ENCODE results near the gene MRPL44.
"Not testable (repeated sequence)": the region's sequence is repeated elsewhere in the genome, so short reads cannot be mapped to it uniquely, and the experiment has no call there.

The MRPL44 gene

GRCh38 chr2:223936862-223937326 lies 20.4 kb upstream of the MRPL44 start:
- DNase-seq (ENCODE audit: low spot score) = no peak

DNA sequence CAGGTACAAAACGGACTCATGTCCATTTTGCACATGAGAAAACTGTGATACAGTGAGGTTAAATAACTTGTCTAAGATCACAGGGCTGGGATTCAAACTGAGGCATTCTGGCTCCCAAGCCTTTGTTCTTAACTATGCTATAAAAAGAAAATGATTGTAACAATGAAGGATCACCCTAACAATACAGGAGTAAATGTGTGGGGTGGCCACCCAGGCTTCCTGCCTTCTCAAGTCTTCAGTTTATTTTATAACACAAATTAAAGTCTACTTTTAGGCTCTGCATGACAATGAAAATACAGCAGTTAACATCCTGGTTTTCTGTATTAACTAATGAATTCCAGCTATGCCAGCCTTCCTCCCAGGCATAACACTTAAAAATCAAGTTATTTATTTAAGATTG lies 19.7 kb upstream of the MRPL44 start:
- no peak for DNase-seq (ENCODE audit: low spot score)

DNA sequence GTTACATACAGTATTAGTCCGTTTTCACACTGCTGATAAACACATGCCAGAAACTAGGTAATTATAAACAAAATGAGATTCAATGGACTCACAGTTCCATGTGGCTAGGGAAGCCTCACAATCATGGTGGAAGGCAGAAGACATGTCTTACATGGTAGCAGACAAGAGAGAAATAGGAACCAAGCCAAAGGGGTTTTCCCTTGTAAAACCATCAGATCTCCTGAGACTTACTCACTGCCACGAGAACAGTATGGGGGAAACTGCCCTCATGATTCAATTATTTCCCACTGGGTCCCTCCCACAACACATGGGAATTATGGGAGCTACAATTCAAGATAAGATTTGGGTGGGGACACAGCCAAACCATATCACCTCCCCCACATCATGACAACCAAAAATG lies 17.8 kb upstream of the MRPL44 start:
- not testable (repeated sequence) for DNase-seq (ENCODE audit: low spot score)

DNA sequence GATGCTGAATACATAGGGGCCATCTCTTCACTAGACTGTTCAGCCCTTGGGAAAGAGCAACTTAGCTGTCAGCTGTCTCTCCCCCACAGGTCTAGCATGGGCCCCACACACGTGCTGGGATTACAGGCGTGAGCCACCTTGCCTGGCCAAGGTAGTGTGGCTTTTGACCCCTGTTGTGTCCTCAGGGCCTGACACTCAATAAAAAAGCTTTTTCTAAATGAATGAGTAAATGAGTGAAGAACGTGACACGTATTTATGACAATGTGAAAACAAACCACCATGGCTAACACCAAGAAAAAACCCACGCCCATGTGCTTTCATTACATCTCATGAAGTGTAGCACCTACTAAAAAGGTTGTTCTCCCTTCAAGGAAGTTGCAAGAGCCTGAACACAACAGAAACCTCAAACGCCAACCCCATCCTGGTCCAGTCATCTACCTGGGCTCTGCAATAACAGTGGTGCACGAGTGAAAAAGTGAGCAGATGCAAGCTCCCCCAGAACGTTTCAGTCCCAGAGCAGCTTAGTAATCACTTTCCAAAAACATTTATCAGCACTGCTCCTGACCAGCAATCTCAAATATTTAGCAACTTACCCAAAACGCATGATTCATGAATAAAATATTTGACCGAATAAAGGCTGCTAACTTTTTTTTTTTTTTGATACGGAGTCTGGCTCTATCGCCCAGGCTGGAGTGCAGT lies 15.5 kb upstream of the MRPL44 start:
- DNase-seq (ENCODE audit: low spot score) = no peak

- no peak for DNase-seq (ENCODE audit: low spot score)
Measured at GRCh38 chr2:223943135-223943534, 14.1 kb upstream of the MRPL44 start.

DNA sequence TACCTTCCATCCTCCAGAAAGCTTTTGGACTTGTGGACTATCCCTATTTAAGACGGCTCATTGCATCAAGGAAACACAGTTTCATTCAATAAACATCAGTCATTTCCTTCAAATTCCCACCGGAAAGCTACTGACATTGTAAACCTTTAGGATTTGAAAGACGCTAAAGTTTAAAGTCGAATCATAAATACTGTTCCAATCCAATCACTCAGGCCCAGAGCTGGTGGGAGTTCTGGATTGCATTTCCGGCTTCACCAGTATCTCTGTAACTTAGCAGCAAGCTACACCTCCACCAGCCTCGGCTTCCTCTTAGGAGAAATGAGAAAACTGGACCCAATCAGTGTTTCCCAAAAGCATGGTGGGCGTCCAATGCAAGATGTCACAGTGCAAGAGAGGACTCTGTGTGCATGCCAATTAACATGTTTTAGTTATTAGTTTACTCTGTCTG lies 13.7 kb upstream of the MRPL44 start:
- DNase-seq (ENCODE audit: low spot score) = no peak

DNA sequence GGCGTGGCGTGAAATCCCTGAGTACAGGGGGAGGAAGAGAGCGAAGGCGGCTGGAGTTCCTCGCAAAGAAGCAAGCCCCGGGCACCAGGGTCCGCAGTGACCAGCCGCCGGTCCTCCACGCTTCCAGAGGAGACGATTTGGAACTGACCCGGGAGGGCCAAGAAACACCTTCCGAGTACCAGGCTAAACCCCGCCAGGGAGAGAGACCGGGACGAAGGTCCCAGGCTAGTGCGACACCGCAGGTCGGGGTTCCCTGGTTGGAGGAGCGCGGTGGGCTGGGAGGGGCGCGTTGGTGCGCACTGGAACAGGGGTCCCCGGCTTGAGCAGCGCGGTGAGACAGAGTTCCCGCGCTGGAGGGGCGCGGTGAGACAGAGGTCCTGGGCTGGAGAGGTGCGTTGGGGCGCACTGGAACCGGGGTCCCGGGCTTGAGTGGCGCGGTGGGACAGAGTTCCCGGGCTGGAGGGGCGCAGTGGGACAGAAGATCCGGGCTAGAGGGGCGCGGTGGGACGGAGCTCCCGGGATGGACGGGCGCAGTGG lies 13.0 kb upstream of the MRPL44 start:
- DNase-seq (ENCODE audit: low spot score) = peak; percentile 50

DNA sequence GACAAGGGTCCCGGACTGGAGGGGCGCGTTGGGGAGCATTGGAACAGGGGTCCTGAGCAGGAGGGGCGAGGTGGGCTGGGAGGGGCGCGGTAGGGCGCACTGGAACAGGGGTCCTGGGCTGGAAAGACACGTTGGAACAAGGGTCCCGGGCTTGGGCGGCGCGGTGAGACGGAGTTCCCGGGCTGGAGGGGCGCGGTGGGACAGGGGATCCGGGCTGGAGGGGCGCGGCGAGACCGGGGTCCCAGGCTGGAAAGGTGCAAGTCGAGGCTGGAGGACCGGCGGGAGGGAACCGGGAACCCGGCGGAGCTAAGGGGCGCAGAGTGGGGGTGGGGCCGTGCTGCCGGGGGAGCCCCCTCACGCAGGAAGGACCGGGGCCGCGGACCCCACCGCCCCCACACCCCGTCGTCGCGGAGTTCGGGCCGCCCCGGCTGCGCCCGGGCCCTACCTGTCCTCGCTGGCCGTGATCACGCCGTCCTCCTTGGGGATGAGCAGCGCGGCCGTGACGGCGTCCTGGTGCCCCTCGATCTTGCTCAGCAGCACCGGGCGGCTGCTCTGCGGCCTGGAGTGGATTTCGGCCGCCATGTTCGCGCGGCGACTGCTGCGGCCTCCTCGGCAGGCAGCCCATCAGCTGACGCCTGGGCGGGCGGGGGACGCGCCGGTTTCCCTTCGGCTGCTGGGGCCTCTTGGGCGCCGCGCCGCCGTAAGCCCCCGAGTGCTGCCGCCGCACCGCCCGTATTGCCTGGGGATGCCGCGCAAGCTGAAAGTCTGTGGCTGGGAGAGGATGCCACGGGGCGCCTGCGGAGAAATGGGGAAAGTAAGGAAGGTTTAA lies 12.3 kb upstream of the MRPL44 start, which contains the start of gene WDFY1:
TSS of gene WDFY1 (minus strand) at position 633 of the 829 bp plus-strand sequence. CDS start at position 582, 51 bp downstream.
- DNase-seq (ENCODE audit: low spot score) = peak; percentile 80

- no peak for DNase-seq (ENCODE audit: low spot score)
Measured at GRCh38 chr2:223945755-223946154, 11.5 kb upstream of the MRPL44 start.

DNA sequence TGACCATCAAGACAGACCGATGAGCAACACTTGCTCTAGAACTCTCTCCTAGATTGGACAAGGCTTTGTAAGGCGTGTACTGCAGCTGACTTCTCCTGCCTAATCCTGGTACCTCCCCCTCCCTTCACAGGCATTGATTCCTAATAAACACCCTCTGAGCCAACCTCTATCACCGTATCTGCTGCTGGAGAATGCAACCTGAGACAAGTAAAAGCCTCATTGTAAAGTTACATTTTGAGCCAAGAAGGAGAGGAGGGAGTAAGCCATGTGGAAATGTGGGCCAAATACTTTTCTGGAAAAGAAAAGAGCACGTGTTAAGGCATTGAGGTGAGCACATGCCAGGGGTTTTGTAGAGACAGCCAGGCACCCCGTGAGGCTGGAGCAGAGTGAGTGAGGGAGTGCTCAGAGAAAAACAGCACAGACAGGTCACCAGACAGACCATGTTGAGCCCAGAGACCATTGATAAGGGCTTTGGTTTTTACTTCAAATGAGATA lies 9.5 kb upstream of the MRPL44 start:
- no peak for DNase-seq (ENCODE audit: low spot score)

GRCh38 chr2:223949241-223949840 lies 7.9 kb upstream of the MRPL44 start:
- peak; percentile 29 for DNase-seq (ENCODE audit: low spot score)

GRCh38 chr2:223950448-223951347 lies 6.6 kb upstream of the MRPL44 start:
- peak; percentile 31 for DNase-seq (ENCODE audit: low spot score)

DNA sequence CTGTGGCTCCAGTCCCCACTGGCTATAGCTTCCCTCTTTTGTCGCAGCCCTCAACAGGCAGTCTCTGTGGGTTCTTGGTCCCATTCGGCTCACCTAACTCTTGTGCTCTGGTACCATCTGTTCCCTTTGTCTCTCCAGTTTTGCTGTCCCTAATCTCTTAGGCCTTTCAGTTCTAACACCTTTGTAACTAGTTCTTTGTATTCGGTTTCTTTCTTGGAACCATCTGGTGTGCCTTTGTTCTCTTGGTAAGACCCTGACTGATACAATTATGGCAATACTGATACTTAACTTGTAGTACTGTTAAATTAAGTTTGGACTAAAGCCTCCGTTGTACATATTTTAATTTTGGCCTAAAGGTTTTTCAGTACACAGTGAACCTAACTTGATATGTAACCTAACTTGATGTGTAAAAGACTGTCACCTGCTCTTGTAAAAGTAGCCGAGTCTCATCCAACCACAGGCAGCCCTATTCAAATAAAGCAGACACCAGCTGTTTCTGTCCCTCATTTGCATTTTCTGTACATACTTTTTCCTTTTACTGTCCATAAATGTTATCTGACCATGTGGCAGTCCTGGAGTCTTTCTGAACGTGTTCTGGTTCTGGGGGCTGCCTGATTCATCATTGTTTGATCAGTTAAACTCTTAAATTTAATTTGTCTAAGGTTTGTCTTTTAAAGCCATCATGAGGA lies 4.8 kb upstream of the MRPL44 start:
- peak; percentile 79 for DNase-seq (ENCODE audit: low spot score)

DNA sequence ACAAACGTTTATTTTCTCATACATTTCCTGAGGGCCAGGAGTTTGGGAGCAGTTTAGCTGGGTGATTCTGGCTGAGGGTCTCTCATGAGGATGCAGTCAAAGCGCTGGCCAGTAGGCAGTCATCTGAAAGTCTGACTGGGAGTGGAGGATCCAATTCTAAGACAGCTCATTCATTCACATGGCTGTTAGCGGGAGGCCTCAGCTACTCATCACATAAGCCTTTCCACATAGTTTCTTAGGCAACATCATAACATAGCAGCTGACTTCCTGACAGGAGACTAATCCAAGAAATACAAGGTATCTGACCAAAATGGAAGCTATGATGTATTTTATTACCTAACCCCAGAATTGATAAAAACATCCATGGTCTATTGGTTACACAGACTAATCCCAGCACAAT lies 2.9 kb upstream of the MRPL44 start:
- DNase-seq (ENCODE audit: low spot score) = no peak

DNA sequence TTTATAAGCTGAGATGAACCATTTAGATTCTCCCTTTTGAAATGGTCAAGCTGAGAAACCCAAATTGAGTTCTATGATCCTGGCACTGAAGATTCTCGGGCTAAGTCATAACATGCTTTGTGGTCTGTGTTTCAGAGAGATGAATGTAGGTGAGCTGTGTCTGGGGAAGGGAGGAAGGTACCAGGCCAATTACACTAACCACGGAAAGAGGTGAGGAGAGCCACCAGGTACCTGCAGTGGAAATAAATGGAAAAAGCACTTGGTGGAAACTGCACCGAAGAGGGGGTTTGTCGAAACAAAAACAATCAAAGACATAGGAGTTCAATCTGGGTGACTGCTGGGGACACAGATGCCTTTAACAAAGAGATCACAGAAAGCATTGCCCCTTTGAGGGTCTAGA lies 963 bp upstream of the MRPL44 start:
- DNase-seq (ENCODE audit: low spot score) = no peak

DNA sequence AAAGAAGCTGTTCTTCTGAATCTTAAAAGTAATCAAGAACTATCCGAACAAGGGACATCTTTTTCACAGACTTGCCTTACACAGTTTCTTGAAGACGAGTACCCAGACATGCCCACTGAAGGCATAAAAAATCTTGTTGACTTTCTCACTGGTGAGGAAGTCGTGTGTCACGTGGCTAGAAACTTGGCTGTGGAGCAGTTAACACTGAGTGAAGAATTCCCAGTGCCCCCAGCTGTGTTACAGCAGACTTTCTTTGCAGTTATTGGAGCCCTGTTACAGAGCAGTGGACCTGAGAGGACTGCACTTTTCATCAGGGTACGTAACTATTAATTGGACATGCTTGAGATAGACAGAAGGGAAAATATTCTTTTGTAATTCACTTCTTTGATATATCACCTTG lies 2.4 kb downstream of the MRPL44 start:
- DNase-seq (ENCODE audit: low spot score) = peak; percentile 22

DNA sequence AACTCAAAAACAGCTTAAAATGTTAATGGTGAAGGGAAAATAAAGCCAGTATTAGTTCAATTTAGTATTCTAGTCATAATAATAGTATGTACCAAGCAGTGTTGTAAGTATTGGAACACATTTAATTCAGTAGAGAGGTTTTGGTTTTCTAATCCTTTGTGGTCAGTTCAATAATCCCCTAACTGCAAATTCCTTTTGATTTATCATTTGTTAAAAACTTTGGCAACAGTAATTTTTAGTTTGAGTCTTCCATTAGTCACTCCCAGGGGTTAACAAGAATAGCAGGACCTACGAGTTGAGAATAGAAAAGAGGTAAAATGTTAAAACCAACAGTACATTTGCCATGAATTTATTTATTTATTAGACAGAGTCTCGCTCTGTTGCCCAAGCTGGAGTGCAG lies 10.7 kb downstream of the MRPL44 start:
- DNase-seq (ENCODE audit: low spot score) = no peak

GRCh38 chr2:223969315-223969714 lies 12.1 kb downstream of the MRPL44 start:
- no peak for DNase-seq (ENCODE audit: low spot score)

GRCh38 chr2:223969856-223970255 lies 12.6 kb downstream of the MRPL44 start:
- DNase-seq (ENCODE audit: low spot score) = no peak

DNA sequence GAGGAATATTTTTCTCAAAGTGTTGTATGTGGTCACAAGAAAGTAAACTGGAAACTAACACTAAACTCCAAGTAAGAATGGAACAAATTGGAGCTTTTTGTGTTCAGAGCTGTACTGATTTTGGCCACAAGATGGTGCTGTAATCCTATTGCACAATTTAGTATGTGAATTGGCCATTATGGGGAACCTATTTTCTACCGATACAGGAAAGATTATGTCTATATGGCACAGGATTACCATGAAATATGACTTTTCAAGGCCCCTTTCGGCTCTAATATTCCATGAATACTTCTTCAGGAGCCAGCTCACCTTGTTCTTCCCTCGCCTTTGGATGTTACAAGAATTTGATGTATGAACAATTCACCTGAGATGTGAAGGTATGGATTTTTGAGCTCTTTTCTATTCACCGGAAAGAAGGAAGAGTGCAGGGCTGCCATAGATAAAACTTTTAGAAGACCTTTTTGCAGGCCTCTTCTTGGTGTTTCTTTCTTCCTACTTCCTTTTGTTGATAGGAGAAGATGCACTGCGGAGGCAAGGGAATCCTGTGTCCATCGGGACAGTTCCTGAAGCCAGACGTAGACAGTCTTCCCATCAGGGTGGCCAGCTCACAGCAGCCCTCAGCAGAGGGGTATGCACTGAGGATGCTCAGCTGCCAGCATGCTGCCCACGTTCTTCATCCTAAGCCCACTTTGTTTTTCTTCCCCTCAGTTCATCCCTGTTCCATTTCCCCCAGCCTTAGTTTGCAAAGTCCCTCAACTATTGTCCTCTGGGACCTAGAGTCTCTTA lies 13.3 kb downstream of the MRPL44 start:
- peak; percentile 80 for DNase-seq (ENCODE audit: low spot score)

Measured in NAMALWA (cell line).